Measurements from ENCODE around the gene CLDN17. TPM values are rescaled to one million over a fixed set of nuclear protein-coding genes. Genes with fewer than 3 reads are reported as not detected.

CLDN17 gene
- total and polyA plus RNA-seq, 2 experiments from 2014 or later = not detected

DNA sequence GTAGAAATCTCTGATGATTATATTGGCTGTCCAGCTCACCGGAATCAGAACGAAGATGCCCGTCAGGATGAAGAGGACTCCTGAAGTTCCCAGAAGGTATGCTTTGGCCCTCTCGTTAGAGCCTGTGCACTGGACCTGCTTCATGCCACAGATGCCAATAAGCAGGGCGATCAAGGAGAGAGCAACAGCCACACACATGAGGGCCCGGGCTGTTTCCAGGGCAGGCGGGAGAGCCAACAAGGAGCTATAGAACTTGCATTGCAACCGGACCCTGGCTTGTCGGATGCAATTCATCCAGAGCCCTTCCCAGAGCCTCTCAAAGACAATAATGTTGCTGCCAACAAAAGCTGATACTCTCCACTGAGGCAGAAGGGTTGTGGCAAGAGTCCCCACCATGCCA is 434 bp downstream of the CLDN17 start:
- TF ChIP-seq, protein P1, sequence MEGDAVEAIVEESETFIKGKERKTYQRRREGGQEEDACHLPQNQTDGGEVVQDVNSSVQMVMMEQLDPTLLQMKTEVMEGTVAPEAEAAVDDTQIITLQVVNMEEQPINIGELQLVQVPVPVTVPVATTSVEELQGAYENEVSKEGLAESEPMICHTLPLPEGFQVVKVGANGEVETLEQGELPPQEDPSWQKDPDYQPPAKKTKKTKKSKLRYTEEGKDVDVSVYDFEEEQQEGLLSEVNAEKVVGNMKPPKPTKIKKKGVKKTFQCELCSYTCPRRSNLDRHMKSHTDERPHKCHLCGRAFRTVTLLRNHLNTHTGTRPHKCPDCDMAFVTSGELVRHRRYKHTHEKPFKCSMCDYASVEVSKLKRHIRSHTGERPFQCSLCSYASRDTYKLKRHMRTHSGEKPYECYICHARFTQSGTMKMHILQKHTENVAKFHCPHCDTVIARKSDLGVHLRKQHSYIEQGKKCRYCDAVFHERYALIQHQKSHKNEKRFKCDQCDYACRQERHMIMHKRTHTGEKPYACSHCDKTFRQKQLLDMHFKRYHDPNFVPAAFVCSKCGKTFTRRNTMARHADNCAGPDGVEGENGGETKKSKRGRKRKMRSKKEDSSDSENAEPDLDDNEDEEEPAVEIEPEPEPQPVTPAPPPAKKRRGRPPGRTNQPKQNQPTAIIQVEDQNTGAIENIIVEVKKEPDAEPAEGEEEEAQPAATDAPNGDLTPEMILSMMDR (IDR thresholded peaks at IDR 0.05; ENCODE audit: poor library complexity) = no peak
- TF ChIP-seq EZH2 (IDR thresholded peaks at IDR 0.05; ENCODE audit: borderline replicate concordance) (no peak), EZH2phosphoT487 (IDR thresholded peaks at IDR 0.05; ENCODE audit: low read depth, severe bottlenecking, unreplicated experiment) (no peak)
- Histone ChIP-seq H3K27me3 (no peaks in the 10 kb centered on the region), H3K36me3 (replicated peaks; ENCODE audit: insufficient read depth, low read depth) (no peaks in the 10 kb centered on the region), H3K4me2 (no peak overlapping the region), H3K4me1 (ENCODE audit: insufficient read depth) (no peaks in the 10 kb centered on the region), H3K27ac (no peak overlapping the region), H3K4me3 (no peak overlapping the region), H3K79me2 (no peaks in the 10 kb centered on the region), H2AFZ (no peak overlapping the region), H3K9me2 (replicated peaks; ENCODE audit: insufficient read depth) (no peaks in the 10 kb centered on the region), H4K20me1 (ENCODE audit: insufficient read depth, poor library complexity, severe bottlenecking) (no peaks in the 10 kb centered on the region), H3K9me3 (ENCODE audit: low read depth) (no peaks in the 10 kb centered on the region)
- DNase-seq (ENCODE audit: low spot score) = no peak
- 95% methylated on average over 9 of the region's 9 CpGs for WGBS (ENCODE audit: low lambda C conversion rate, missing lambda C conversion rate)

DNA sequence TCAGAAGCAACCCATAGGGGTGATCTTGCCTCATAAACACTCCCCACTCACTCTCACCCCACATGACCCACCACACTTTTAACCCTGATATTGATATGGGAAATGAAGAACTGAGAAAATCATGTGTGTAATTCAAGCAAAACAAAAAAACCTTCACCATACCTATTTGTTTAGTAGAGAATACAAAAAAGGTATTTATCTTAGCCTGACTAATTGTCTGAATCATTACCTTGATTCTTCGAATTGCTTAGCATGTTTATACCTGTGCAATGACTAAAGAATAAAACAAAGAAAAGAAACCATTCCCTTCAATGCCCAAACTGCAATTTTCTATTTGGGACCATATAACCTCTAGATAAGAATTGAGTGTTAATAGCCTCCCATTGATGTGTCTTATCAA is 1.8 kb downstream of the CLDN17 start:
- TF ChIP-seq EZH2phosphoT487 (IDR thresholded peaks at IDR 0.05; ENCODE audit: low read depth, severe bottlenecking, unreplicated experiment) = no peak
- no peak for TF ChIP-seq EZH2 (IDR thresholded peaks at IDR 0.05; ENCODE audit: borderline replicate concordance)
- TF ChIP-seq, protein P1 (IDR thresholded peaks at IDR 0.05; ENCODE audit: poor library complexity) = no peak
- no peaks in the 10 kb centered on the region for H4K20me1 ChIP-seq (ENCODE audit: insufficient read depth, poor library complexity, severe bottlenecking)
- no peaks in the 10 kb centered on the region for H3K27me3 ChIP-seq
- no peaks in the 10 kb centered on the region for H3K4me1 ChIP-seq (ENCODE audit: insufficient read depth)
- no peaks in the 10 kb centered on the region for H3K9me2 ChIP-seq (replicated peaks; ENCODE audit: insufficient read depth)
- no peaks in the 10 kb centered on the region for H3K79me2 ChIP-seq
- no peak overlapping the region for H2AFZ ChIP-seq
- DNase-seq (ENCODE audit: low spot score) = no peak
- H3K36me3 ChIP-seq (replicated peaks; ENCODE audit: insufficient read depth, low read depth) = no peaks in the 10 kb centered on the region
- no peaks in the 10 kb centered on the region for H3K9me3 ChIP-seq (ENCODE audit: low read depth)
- H3K4me2 ChIP-seq = no peak overlapping the region
- H3K4me3 ChIP-seq = no peak overlapping the region
- WGBS (ENCODE audit: low lambda C conversion rate, missing lambda C conversion rate) = 73% methylated on average over 1 of the region's 1 CpG
- H3K27ac ChIP-seq = no peak overlapping the region

DNA sequence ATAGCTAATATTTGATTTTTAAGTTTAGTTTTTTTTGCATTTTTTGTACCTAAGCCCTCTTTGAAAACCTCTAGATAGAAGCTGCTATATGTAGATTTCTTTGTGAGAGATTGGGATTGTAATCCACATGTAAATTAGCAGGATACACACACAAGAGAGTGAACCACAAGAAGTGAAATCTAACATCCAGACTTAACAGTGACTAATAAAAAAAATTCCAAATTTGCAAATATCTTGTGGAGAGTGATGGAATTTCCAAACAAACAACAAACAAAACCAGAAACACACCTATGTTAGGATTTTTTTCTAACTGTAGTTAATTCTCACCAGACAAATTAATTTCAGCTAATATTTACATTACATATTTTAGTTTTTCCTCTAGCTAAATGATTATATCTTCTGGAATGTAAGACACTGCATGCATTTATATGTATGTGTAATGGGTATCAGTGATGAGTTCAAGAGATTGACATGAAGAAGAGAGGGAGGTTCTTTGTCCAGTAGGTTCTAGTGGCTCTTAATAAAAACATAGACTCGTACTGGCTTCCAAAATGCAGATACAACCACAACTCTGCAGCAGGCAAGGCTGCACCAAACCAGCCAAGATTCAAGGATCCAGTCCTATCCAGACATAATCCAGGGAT is 12.8 kb downstream of the CLDN17 start:
- Histone ChIP-seq H3K4me2 (no peak overlapping the region), H2AFZ (no peak overlapping the region)

More for the DNA sequence above, 12.8 kb downstream of the CLDN17 start:
- Histone ChIP-seq H4K20me1 (ENCODE audit: insufficient read depth, poor library complexity, severe bottlenecking) (no peaks in the 10 kb centered on the region), H3K9me3 (ENCODE audit: low read depth) (no peaks in the 10 kb centered on the region), H3K27ac (no peak overlapping the region), H3K4me1 (ENCODE audit: insufficient read depth) (no peaks in the 10 kb centered on the region), H3K27me3 (no peaks in the 10 kb centered on the region), H3K9me2 (replicated peaks; ENCODE audit: insufficient read depth) (no peaks in the 10 kb centered on the region), H3K4me3 (no peak overlapping the region), H3K79me2 (no peaks in the 10 kb centered on the region), H3K36me3 (replicated peaks; ENCODE audit: insufficient read depth, low read depth) (no peaks in the 10 kb centered on the region)
- no peak for DNase-seq (ENCODE audit: low spot score)
- TF ChIP-seq EZH2 (IDR thresholded peaks at IDR 0.05; ENCODE audit: borderline replicate concordance) (no peak), EZH2phosphoT487 (IDR thresholded peaks at IDR 0.05; ENCODE audit: low read depth, severe bottlenecking, unreplicated experiment) (no peak)
- TF ChIP-seq, protein P1 (IDR thresholded peaks at IDR 0.05; ENCODE audit: poor library complexity) = no peak
- WGBS (ENCODE audit: low lambda C conversion rate, missing lambda C conversion rate) = 70% methylated on average over 1 of the region's 1 CpG

Data from hepatocyte (in vitro differentiated cells).